ENCODE data around the gene BTBD9. TPM values are rescaled to one million over a fixed set of nuclear protein-coding genes. Genes with fewer than 3 reads are reported as not detected.

The BTBD9 gene
- polyA plus RNA-seq, 1 experiment: 5.4 TPM

DNA sequence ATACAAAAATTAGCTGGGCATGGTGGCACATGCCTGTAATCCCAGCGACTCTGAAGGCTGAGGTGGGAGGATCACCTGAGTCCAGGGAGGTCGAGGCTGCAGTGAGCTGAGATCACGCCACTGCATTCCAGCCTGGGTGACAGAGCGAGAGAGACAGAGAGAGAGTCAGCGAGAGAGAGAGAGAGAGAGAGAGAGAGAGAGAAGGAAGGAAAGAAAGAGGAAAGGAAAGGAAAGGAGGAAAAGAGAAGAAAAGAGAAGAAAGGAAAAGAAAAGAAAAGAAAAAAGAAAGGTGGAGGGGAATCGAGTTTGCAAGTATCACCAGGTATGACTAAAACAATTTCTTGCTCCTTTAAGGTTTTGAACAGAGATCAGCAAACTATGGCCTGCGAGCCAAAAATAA, 152.3 kb downstream of the BTBD9 start:
- TF ChIP-seq, protein P1, sequence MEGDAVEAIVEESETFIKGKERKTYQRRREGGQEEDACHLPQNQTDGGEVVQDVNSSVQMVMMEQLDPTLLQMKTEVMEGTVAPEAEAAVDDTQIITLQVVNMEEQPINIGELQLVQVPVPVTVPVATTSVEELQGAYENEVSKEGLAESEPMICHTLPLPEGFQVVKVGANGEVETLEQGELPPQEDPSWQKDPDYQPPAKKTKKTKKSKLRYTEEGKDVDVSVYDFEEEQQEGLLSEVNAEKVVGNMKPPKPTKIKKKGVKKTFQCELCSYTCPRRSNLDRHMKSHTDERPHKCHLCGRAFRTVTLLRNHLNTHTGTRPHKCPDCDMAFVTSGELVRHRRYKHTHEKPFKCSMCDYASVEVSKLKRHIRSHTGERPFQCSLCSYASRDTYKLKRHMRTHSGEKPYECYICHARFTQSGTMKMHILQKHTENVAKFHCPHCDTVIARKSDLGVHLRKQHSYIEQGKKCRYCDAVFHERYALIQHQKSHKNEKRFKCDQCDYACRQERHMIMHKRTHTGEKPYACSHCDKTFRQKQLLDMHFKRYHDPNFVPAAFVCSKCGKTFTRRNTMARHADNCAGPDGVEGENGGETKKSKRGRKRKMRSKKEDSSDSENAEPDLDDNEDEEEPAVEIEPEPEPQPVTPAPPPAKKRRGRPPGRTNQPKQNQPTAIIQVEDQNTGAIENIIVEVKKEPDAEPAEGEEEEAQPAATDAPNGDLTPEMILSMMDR (IDR thresholded peaks at IDR 0.05; ENCODE audit: insufficient read depth, low read depth, low read length): no peak
- no peaks in the 10 kb centered on the region for H3K27me3 ChIP-seq (ENCODE audit: control insufficient read depth, insufficient read depth, low read length)
- H3K4me3 ChIP-seq (ENCODE audit: low read depth, low read length): no peak overlapping the region
- DNase-seq (ENCODE audit: low read depth): no peak
- ChIA-PET POLR2A (no interaction called here), CTCF (no interaction called here)
- no peaks in the 10 kb centered on the region for H3K36me3 ChIP-seq (ENCODE audit: control insufficient read depth, insufficient read depth, low read length)

- TF ChIP-seq, protein P1 (IDR thresholded peaks at IDR 0.05; ENCODE audit: insufficient read depth, low read depth, low read length): no peak
- DNase-seq (ENCODE audit: low read depth): no peak
- H3K27me3 ChIP-seq (ENCODE audit: control insufficient read depth, insufficient read depth, low read length): no peaks in the 10 kb centered on the region
- no peak overlapping the region for H3K4me3 ChIP-seq (ENCODE audit: low read depth, low read length)
- CTCF ChIA-PET: interaction anchor here (1.3 to 1.7 kb wide), 2 partner anchors 8 to 11 kb away, joined by 4 to 5 read pairs; no protein-coding TSS in a partner anchor
- no peaks in the 10 kb centered on the region for H3K36me3 ChIP-seq (ENCODE audit: control insufficient read depth, insufficient read depth, low read length)
- POLR2A ChIA-PET: no interaction called here
These were observed 154.2 kb downstream of the BTBD9 start for GRCh38 chr6:38485488-38485887.

- no peak overlapping the region for H3K4me3 ChIP-seq (ENCODE audit: low read depth, low read length)
- no peak for DNase-seq (ENCODE audit: low read depth)
- no peaks in the 10 kb centered on the region for H3K36me3 ChIP-seq (ENCODE audit: control insufficient read depth, insufficient read depth, low read length)
- no peaks in the 10 kb centered on the region for H3K27me3 ChIP-seq (ENCODE audit: control insufficient read depth, insufficient read depth, low read length)
- TF ChIP-seq, protein P1 (IDR thresholded peaks at IDR 0.05; ENCODE audit: insufficient read depth, low read depth, low read length): no peak
- ChIA-PET POLR2A (no interaction called here), CTCF (interaction anchor here (1.7 kb wide), 1 partner anchor 9 kb away, joined by 5 read pairs; no protein-coding TSS in a partner anchor)
These were observed 155.1 kb downstream of the BTBD9 start for GRCh38 chr6:38484656-38485055.

DNA sequence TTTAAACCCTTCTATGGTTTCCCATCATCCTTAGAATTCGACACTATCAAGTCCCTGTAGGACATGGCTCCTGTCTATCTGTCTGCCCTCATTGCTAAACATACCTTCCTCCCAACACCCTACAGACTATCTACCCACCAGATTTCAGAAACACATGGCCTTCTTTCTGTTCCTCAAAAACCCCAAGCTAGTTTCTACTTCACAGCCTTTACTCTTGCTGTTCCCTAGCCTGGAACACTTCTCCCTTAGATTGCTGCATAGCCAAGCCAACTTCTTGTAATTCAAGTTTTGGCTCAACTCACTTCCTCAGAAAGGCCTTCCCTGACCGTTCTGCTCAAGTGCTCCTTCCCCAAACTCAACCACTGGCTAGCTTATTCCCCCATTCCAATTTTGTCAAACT, 156.2 kb downstream of the BTBD9 start:
- Histone ChIP-seq H3K36me3 (ENCODE audit: control insufficient read depth, insufficient read depth, low read length) (no peaks in the 10 kb centered on the region), H3K27me3 (ENCODE audit: control insufficient read depth, insufficient read depth, low read length) (no peaks in the 10 kb centered on the region), H3K4me3 (ENCODE audit: low read depth, low read length) (no peak overlapping the region)
- no peak for DNase-seq (ENCODE audit: low read depth)
- CTCF ChIA-PET: no interaction called here
- TF ChIP-seq, protein P1 (IDR thresholded peaks at IDR 0.05; ENCODE audit: insufficient read depth, low read depth, low read length): no peak
- POLR2A ChIA-PET: no interaction called here

GRCh38 chr6:38482466-38482865, 157.3 kb downstream of the BTBD9 start:
- TF ChIP-seq, protein P1 (IDR thresholded peaks at IDR 0.05; ENCODE audit: insufficient read depth, low read depth, low read length): no peak
- ChIA-PET POLR2A (no interaction called here), CTCF (interaction anchor here (0.6 to 1.6 kb wide), 5 partner anchors 10 to 215 kb away, joined by 3 to 5 read pairs (median 3); no protein-coding TSS in a partner anchor)
- Histone ChIP-seq H3K27me3 (ENCODE audit: control insufficient read depth, insufficient read depth, low read length) (no peaks in the 10 kb centered on the region), H3K36me3 (ENCODE audit: control insufficient read depth, insufficient read depth, low read length) (no peaks in the 10 kb centered on the region), H3K4me3 (ENCODE audit: low read depth, low read length) (no peak overlapping the region)
- peak; percentile 14 for DNase-seq (ENCODE audit: low read depth)

Measured in BJ (cell line).